IMR-90 (cell line): ENCODE data around the gene SLC6A12. TPM values are rescaled to one million over a fixed set of nuclear protein-coding genes. Genes with fewer than 3 reads are reported as not detected.

Experiments
- ATAC-seq: fragments of 200-7000 bp; cut with Tn5 transposase; 2 replicates; pipeline ENCODE4 v1.9.1; 2020; ENCODE audit warnings: low read depth, mild to moderate bottlenecking, moderate library complexity
- BruUV-seq: library from RNA; stranded (reverse); fragments of 400-500 nt; replicated peaks from 2 replicates; lab custom pipeline; 2021; lab: Mats Ljungman, UMichigan
- CTCF ChIA-PET: fragments of 300-600 bp; formaldehyde crosslinking; extraction: SDS; loops from one replicate; lab custom pipeline; 2021; ENCODE audit warnings: antibody characterized with exemption; lab: Yijun Ruan, JAX
- POLR2A ChIA-PET: fragments of 300-600 bp; sonication (Branson Sonifier 250); formaldehyde crosslinking; loops from one replicate; lab custom pipeline; 2022; ENCODE audit warnings: antibody characterized with exemption; ENCODE audit not compliant: unreplicated experiment; lab: Charles Lee
- DNase-seq: peaks from one replicate; pipeline ENCODE4 v3.0.0; 2013
- H2AFZ ChIP-seq: replicated peaks from 2 replicates; pipeline ENCODE3; 2013; ENCODE audit warnings: low read length, mild to moderate bottlenecking; ENCODE audit not compliant: poor library complexity
- H2AK5ac ChIP-seq: 2 replicates; pipeline ENCODE4 v1.6.1; 2013; ENCODE audit warnings: low read depth, low read length, inconsistent platforms
- H2AK9ac ChIP-seq: replicated peaks from 2 replicates; pipeline ENCODE3; 2013; ENCODE audit warnings: mild to moderate bottlenecking, low read depth, low read length, moderate library complexity; ENCODE audit not compliant: poor library complexity
- H2BK120ac ChIP-seq: 2 replicates; pipeline ENCODE4 v1.6.1; 2013; ENCODE audit warnings: low read depth, low read length, inconsistent platforms
- H2BK15ac ChIP-seq: 3 replicates; pipeline ENCODE4 v1.6.1; 2013; ENCODE audit warnings: low read depth, low read length, inconsistent platforms
- H2BK20ac ChIP-seq: 2 replicates; pipeline ENCODE4 v1.6.1; 2013; ENCODE audit warnings: low read depth, mild to moderate bottlenecking, inconsistent platforms, low read length, moderate library complexity
- H2BK5ac ChIP-seq: 2 replicates; pipeline ENCODE4 v1.6.1; 2013; ENCODE audit warnings: mild to moderate bottlenecking, low read depth, low read length, inconsistent platforms; ENCODE audit not compliant: poor library complexity, severe bottlenecking
- H3K14ac ChIP-seq: replicated peaks from 2 replicates; pipeline ENCODE4 v1.6.1; 2013; ENCODE audit warnings: low read depth, low read length, inconsistent platforms
- H3K18ac ChIP-seq: 2 replicates; pipeline ENCODE4 v1.6.1; 2013; ENCODE audit warnings: low read depth, low read length, control low read depth
- H3K23ac ChIP-seq: 2 replicates; pipeline ENCODE4 v1.6.1; 2013; ENCODE audit warnings: low read depth, low read length, inconsistent platforms
- H3K27ac ChIP-seq: 2 replicates; pipeline ENCODE4 v1.5.1; 2013; ENCODE audit warnings: mild to moderate bottlenecking, control low read depth, low read length; ENCODE audit not compliant: insufficient read depth
- H3K27me3 ChIP-seq: 2 replicates; pipeline ENCODE4 v1.6.1; 2013; ENCODE audit warnings: low read length; ENCODE audit not compliant: control insufficient read depth, insufficient read depth
- H3K36me3 ChIP-seq: 2 replicates; pipeline ENCODE4 v1.6.1; 2013; ENCODE audit warnings: low read length, mixed read lengths; ENCODE audit not compliant: control insufficient read depth, insufficient read depth
- H3K4ac ChIP-seq: 2 replicates; pipeline ENCODE4 v1.6.1; 2013; ENCODE audit warnings: low read depth, low read length, inconsistent platforms
- H3K4me1 ChIP-seq: 2 replicates; pipeline ENCODE4 v1.6.1; 2013; ENCODE audit warnings: low read length, mixed read lengths; ENCODE audit not compliant: control insufficient read depth, insufficient read depth
- H3K4me2 ChIP-seq: 2 replicates; pipeline ENCODE4 v1.6.1; 2013; ENCODE audit warnings: low read depth, mild to moderate bottlenecking, control low read depth, low read length, moderate library complexity
- H3K4me3 ChIP-seq: 2 replicates; pipeline ENCODE4 v1.5.1; 2013; ENCODE audit warnings: low read depth, mild to moderate bottlenecking, control low read depth, low read length, moderate library complexity; ENCODE audit not compliant: insufficient read depth
- H3K56ac ChIP-seq: 2 replicates; pipeline ENCODE4 v1.6.1; 2013; ENCODE audit warnings: low read length, inconsistent platforms; ENCODE audit not compliant: insufficient read depth; ENCODE audit errors: extremely low read depth
- H3K79me1 ChIP-seq, 2 experiments: 2 replicates each; pipeline ENCODE4 v1.6.1; 2013; ENCODE audit warnings: low read length in 2 of 2, inconsistent platforms in 1 of 2, low read depth in 1 of 2
- H3K9ac ChIP-seq: 2 replicates; pipeline ENCODE4 v1.6.1; 2013; ENCODE audit warnings: low read depth, low read length, control low read depth
- H3K9me1 ChIP-seq: 2 replicates; pipeline ENCODE4 v1.6.1; 2013; ENCODE audit warnings: low read length, inconsistent platforms; ENCODE audit not compliant: insufficient read depth
- H3K9me3 ChIP-seq: 2 replicates; pipeline ENCODE4 v1.6.1; 2013; ENCODE audit warnings: low read length; ENCODE audit not compliant: control insufficient read depth, insufficient read depth
- H4K20me1 ChIP-seq: 2 replicates; pipeline ENCODE4 v1.6.1; 2013; ENCODE audit warnings: low read length, inconsistent platforms; ENCODE audit not compliant: insufficient read depth
- H4K5ac ChIP-seq: 2 replicates; pipeline ENCODE4 v1.6.1; 2013; ENCODE audit warnings: mild to moderate bottlenecking, low read depth, low read length, control low read depth
- H4K8ac ChIP-seq, 2 experiments: 2 replicates each; pipeline ENCODE4 v1.6.1; 2013; ENCODE audit warnings: low read depth in 2 of 2, low read length in 2 of 2, control low read depth in 1 of 2, inconsistent platforms in 1 of 2
- H4K91ac ChIP-seq: 2 replicates; pipeline ENCODE4 v1.6.1; 2013; ENCODE audit warnings: low read depth, low read length, inconsistent platforms; ENCODE audit not compliant: insufficient read depth
- BHLHE40 ChIP-seq: fragments of 150-350 bp; IDR thresholded peaks from 2 replicates; pipeline ENCODE4 v1.6.1; 2016; ENCODE audit warnings: mild to moderate bottlenecking, low read depth, low read length
- CEBPB ChIP-seq: IDR thresholded peaks from 2 replicates; pipeline ENCODE4 v1.6.1; 2012; ENCODE audit warnings: low read depth, low read length, improper control_type of control experiment
- CHD1 ChIP-seq: IDR thresholded peaks from 2 replicates; pipeline ENCODE4 v1.6.1; 2012; ENCODE audit warnings: low read depth, low read length, improper control_type of control experiment
- FOS ChIP-seq: fragments of 150-350 bp; IDR thresholded peaks from 2 replicates; pipeline ENCODE4 v1.6.1; 2016; ENCODE audit warnings: low read depth, low read length
- MAFK ChIP-seq: IDR thresholded peaks from 2 replicates; pipeline ENCODE4 v1.6.1; 2012; ENCODE audit warnings: low read depth, low read length, improper control_type of control experiment
- MAZ ChIP-seq: IDR thresholded peaks from 2 replicates; pipeline ENCODE4 v1.6.1; 2012; ENCODE audit warnings: low read depth, mild to moderate bottlenecking, low read length, improper control_type of control experiment, moderate library complexity, borderline replicate concordance
- MXI1 ChIP-seq: IDR thresholded peaks from 2 replicates; pipeline ENCODE4 v1.6.1; 2012; ENCODE audit warnings: low read depth, mild to moderate bottlenecking, low read length, moderate library complexity, borderline replicate concordance
- NFE2L2 ChIP-seq: fragments of 150-350 bp; IDR thresholded peaks from 2 replicates; pipeline ENCODE4 v1.6.1; 2016; ENCODE audit warnings: low read depth, mild to moderate bottlenecking, low read length
- POLR2A ChIP-seq: IDR thresholded peaks from 2 replicates; pipeline ENCODE4 v1.6.1; 2012; ENCODE audit warnings: mild to moderate bottlenecking, low read depth, low read length
- RAD21 ChIP-seq: IDR thresholded peaks from 2 replicates; pipeline ENCODE4 v1.6.1; 2012; ENCODE audit warnings: low read length, improper control_type of control experiment
- RCOR1 ChIP-seq: IDR thresholded peaks from 2 replicates; pipeline ENCODE4 v1.6.1; 2012; ENCODE audit warnings: mild to moderate bottlenecking, low read length, improper control_type of control experiment; ENCODE audit not compliant: insufficient replicate concordance
- RFX5 ChIP-seq: IDR thresholded peaks from 2 replicates; pipeline ENCODE4 v1.8.0; 2012; ENCODE audit warnings: low read depth, mild to moderate bottlenecking, low read length, moderate library complexity
- SMC3 ChIP-seq: fragments of 150-350 bp; IDR thresholded peaks from 2 replicates; pipeline ENCODE4 v1.6.1; 2016; ENCODE audit warnings: low read depth, mild to moderate bottlenecking, antibody characterized with exemption, low read length, moderate library complexity
- WGBS, 2 experiments: methylation state at CpG; one replicate each; pipeline versions ENCODE4 v1.1.5 to v1.1.7; 2013; ENCODE audit warnings: missing lambda C conversion rate in 2 of 2; ENCODE audit not compliant: insufficient read length in 1 of 2; ENCODE audit errors: extremely low coverage in 2 of 2; 5-methylcytosine and 5-hydroxymethylcytosine counted together
- dilution Hi-C: fragments of 300-500 bp; cut with HindIII; formaldehyde crosslinking; loops from one replicate; pipeline ENCODE4 v1.14.3; 2018; ENCODE audit warnings: low sequenced_read_pairs; ENCODE audit not compliant: unreplicated experiment
- in situ Hi-C: fragments of 300-500 bp; cut with MboI; formaldehyde crosslinking; loops from 3 replicates; pipeline ENCODE4 v1.14.3; 2019; ENCODE audit warnings: low sequenced_read_pairs, inconsistent platforms, mixed read lengths
- intact Hi-C: fragments of 100-400 bp; cut with micrococcal nuclease; formaldehyde crosslinking; loops from 2 replicates; pipeline ENCODE4 v1.10.0; 2022
- polyA plus RNA-seq, 3 experiments: library from polyadenylated mRNA; depleted of rRNA; stranded (reverse); fragments of >200 nt; gene quantifications; 2 replicates each; pipeline ENCODE4 v1.2.3, GENCODE V29; 2012; ENCODE audit warnings: low replicate concordance in 1 of 3
- total RNA-seq: library from RNA; depleted of rRNA; stranded (reverse); fragments of >200 nt; gene quantifications from 2 replicates; pipeline ENCODE4 v1.2.3, GENCODE V29; 2012
- TF ChIP-seq, protein P1 (sequence below): conservative IDR thresholded peaks from 2 replicates; pipeline ENCODE4 v1.5.1; 2012; ENCODE audit warnings: mild to moderate bottlenecking, low read depth, low read length, improper control_type of control experiment
- TF ChIP-seq, protein P2 (sequence below): fragments of 150-350 bp; IDR thresholded peaks from 2 replicates; pipeline ENCODE4 v1.6.1; 2016; ENCODE audit warnings: low read depth, mild to moderate bottlenecking, low read length, moderate library complexity, borderline replicate concordance
- TF ChIP-seq, protein P3 (sequence below): fragments of 150-350 bp; IDR thresholded peaks from 2 replicates; pipeline ENCODE4 v1.6.1; 2017; ENCODE audit warnings: mild to moderate bottlenecking, antibody characterized with exemption, low read length, low read depth

Gene SLC6A12
- total and polyA plus RNA-seq, 2 of the 4 experiments (the other 2 are of a cell fraction), result not detected

DNA sequence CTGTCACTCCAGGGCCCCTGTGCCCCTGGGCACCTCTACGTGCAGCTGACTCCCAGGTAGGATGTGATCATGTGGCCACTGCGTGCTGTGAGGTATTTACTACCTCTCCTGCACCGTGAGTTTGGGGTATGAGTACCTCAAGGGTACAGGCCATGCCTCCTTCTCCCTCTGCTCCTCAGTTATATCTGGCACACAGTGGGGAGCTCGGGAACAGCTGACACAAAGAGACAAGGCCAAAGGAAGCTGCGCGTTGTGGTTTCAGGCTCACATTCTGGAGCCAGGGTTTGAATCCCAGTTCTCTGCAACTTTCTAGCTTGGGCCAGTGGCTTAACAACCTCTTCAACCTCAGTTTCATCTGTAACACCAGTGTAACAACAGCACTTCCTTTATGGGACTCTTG, 7.8 kb upstream of the SLC6A12 start:
- dilution Hi-C loops, result no loop called here
- CTCF ChIA-PET, result interaction anchor here (0.6 kb wide), 1 partner anchor 60 kb away, joined by 3 read pairs; no protein-coding TSS in a partner anchor

More for the DNA sequence above, 7.8 kb upstream of the SLC6A12 start:
- Histone ChIP-seq H2BK120ac (no peak overlapping the region), H2AK5ac (no peak overlapping the region), H2BK5ac (no peak overlapping the region), H4K20me1 (no peaks in the 10 kb centered on the region), H4K8ac (no peak overlapping the region), H2BK20ac (no peak overlapping the region), H2BK15ac (no peak overlapping the region), H3K9me3 (no peaks in the 10 kb centered on the region), H3K27ac (no peak overlapping the region), H2AFZ (no peak overlapping the region), H3K27me3 (peaks cover 60% of the 10 kb centered on the region), H3K23ac (no peak overlapping the region), H4K5ac (no peak overlapping the region), H3K4ac (no peak overlapping the region), H3K56ac (no peak overlapping the region), H3K4me2 (no peak overlapping the region), H3K36me3 (no peaks in the 10 kb centered on the region), H3K4me1 (no peaks in the 10 kb centered on the region), H3K18ac (no peak overlapping the region), H3K79me1 (no peaks in the 10 kb centered on the region), H3K14ac (no peak overlapping the region), H2AK9ac (no peak overlapping the region), H3K4me3 (no peak overlapping the region), H3K9ac (no peak overlapping the region), H4K91ac (no peak overlapping the region), H3K9me1 (no peaks in the 10 kb centered on the region)
- in situ Hi-C loops (no loop called here), intact Hi-C loops (no loop called here)
- TF ChIP-seq RAD21, result no peak
- TF ChIP-seq BHLHE40, result no peak
- no peak for TF ChIP-seq NFE2L2
- TF ChIP-seq RFX5, result no peak
- TF ChIP-seq MAFK, result no peak
- no peak for TF ChIP-seq FOS
- no peak for TF ChIP-seq CEBPB
- no peak for TF ChIP-seq SMC3
- TF ChIP-seq, protein P1, sequence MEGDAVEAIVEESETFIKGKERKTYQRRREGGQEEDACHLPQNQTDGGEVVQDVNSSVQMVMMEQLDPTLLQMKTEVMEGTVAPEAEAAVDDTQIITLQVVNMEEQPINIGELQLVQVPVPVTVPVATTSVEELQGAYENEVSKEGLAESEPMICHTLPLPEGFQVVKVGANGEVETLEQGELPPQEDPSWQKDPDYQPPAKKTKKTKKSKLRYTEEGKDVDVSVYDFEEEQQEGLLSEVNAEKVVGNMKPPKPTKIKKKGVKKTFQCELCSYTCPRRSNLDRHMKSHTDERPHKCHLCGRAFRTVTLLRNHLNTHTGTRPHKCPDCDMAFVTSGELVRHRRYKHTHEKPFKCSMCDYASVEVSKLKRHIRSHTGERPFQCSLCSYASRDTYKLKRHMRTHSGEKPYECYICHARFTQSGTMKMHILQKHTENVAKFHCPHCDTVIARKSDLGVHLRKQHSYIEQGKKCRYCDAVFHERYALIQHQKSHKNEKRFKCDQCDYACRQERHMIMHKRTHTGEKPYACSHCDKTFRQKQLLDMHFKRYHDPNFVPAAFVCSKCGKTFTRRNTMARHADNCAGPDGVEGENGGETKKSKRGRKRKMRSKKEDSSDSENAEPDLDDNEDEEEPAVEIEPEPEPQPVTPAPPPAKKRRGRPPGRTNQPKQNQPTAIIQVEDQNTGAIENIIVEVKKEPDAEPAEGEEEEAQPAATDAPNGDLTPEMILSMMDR, result no peak
- no peak for TF ChIP-seq POLR2A
- TF ChIP-seq, protein P2, sequence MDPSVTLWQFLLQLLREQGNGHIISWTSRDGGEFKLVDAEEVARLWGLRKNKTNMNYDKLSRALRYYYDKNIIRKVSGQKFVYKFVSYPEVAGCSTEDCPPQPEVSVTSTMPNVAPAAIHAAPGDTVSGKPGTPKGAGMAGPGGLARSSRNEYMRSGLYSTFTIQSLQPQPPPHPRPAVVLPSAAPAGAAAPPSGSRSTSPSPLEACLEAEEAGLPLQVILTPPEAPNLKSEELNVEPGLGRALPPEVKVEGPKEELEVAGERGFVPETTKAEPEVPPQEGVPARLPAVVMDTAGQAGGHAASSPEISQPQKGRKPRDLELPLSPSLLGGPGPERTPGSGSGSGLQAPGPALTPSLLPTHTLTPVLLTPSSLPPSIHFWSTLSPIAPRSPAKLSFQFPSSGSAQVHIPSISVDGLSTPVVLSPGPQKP, result no peak
- TF ChIP-seq, protein P3, sequence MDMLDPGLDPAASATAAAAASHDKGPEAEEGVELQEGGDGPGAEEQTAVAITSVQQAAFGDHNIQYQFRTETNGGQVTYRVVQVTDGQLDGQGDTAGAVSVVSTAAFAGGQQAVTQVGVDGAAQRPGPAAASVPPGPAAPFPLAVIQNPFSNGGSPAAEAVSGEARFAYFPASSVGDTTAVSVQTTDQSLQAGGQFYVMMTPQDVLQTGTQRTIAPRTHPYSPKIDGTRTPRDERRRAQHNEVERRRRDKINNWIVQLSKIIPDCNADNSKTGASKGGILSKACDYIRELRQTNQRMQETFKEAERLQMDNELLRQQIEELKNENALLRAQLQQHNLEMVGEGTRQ, result no peak
- TF ChIP-seq RCOR1, result no peak
- TF ChIP-seq MAZ, result no peak
- no peak for TF ChIP-seq MXI1
- TF ChIP-seq CHD1, result no peak
- POLR2A ChIA-PET, result no interaction called here
- no CpG with 5 or more reads among the region's 6 CpGs for WGBS, 2 experiments
- no TSS peak for BruUV-seq
- no peak for ATAC-seq
- no peak for DNase-seq
